ENCODE measurements around the gene EPC1. TPM values are rescaled to one million over a fixed set of nuclear protein-coding genes. Genes with fewer than 3 reads are reported as not detected.
"Not testable (repeated sequence)": the region's sequence is repeated elsewhere in the genome, so short reads cannot be mapped to it uniquely, and the experiment has no call there.

The EPC1 gene
- total RNA-seq, 2 experiments from 2014 or later = 24.4 to 26.1 TPM

DNA sequence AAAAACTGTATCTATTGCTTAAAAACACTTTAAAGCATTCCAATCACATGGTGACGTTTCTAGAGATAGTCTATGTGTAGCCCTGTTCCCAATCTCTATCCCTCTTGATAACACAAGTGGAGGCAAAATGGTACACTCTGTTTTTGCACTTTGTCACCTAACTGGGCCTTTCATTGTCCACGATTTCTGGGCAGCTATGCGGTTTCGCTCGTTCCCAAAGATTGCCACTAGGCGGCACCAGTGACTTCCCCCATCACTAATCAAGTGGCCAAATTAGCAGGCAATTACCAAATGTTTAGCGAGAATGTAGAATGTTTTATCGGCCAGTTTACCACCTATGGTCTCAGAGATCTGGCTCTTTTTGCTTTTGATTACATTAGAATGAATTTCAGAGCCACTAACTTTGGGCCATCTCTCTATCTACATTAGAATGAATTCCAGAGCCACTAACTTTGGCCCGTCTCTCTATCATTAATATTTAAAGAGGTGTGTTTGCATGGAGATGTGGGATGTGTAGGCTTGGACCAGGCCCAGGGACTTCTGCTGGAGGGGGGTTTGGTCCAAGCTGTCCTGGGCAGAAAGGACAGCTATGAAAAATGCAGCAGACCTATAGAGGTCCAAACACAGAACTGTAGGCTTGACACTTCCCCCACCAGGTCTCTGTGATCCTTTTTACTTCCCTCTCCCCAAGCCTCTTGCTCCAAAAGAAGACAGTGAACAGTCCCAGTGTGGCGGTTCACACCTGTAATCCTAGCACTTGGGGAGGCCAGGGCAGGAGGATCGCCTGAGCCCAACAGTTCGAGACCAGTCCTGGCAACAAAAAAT lies 90.1 kb downstream of the EPC1 start:
- POLR2A ChIA-PET = no interaction called here

DNA sequence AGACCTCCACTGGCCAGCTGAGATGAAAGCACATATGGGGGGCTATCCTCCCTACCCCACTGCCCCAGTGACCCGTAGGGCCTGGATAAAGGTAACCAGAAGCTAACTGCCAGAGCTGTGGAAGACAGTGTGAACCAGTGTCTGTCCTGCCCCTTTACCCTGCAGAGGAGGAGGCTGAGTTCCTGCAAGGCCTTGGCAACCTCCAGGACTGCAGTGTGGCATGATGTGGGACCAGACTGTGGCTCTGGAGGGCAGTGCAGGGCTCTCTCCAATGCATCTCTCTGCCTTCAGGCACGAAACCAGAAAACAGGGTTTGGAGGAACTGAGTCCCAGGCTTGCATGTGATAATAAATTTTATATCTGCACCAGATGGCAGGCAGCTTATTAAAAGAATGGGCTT lies 93.1 kb downstream of the EPC1 start:
- POLR2A ChIA-PET = interaction anchor here (0.7 kb wide), 1 partner anchor 43 kb away, joined by 3 read pairs; no protein-coding TSS in a partner anchor
- CTCF ChIA-PET = interaction anchor here (0.6 kb wide), 1 partner anchor 14 kb away, joined by 3 read pairs; no protein-coding TSS in a partner anchor

More for the DNA sequence above, 90.1 kb downstream of the EPC1 start:
- CTCF ChIA-PET = interaction anchor here (0.7 to 3.0 kb wide), 10 partner anchors 9 to 116 kb away, joined by 3 to 12 read pairs (median 4); no protein-coding TSS in a partner anchor

DNA sequence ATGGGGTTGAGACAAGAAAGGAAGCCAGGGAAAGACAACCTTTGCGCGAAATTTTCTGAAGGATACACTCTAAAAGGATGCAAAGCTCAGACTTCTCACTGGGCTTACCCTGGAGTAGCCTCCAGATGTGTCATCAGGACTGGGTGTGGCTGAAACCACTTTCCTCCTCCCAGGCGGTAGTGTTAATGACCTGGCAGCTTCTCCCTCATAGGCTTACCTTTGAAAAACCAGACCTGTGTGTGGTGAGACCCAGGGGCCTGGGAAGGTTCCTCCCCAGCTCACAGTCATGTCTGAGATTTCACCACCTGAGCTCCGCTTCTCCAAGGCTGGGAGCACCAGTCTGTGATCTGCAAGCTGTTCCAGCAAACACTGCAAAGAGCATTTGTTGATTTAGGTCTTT lies 93.7 kb downstream of the EPC1 start:
- ChIA-PET CTCF (no interaction called here), POLR2A (no interaction called here)

DNA sequence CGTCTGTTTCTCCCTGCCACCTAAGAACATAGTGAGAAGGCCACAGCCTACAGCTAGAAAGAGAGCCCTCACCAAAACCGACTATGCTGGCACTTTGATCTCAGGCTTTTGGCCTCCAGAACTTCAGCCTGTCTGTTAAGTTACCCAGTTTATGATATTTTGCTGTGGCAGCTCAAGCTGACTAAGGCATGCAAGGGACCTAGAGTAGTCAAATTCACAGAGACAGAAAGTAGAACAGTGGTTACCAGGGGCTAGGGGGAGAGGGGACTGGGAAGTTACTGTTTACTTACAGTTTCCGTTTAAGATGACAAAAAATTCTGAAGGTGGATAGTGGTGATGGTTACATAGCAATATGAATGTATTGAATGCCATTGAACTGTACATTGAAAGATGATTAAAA lies 96.5 kb downstream of the EPC1 start:
- POLR2A ChIA-PET = interaction anchor here (0.6 to 0.7 kb wide), 2 partner anchors 78 to 195 kb away, joined by 3 read pairs; partner anchors contain the start of gene CCDC7

DNA sequence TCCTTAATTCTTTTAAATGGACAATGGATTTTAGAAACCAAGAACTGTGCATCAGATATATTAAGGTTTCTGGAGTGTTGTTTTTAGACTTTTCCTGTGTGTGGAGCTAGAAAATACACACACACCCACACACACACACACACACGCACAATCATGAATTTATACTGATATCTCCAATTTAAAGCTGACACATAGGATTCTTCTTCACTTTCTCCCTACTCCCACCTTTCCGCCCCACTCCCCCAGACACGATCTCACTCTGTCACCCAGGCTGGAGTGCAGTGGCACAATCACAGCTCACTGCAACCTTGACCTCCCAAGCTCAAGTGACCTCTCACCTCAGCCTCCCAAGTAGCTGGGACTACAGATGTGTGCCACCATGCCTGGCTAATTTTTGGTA lies 100.3 kb downstream of the EPC1 start:
- ChIA-PET POLR2A (interaction anchor here (0.7 kb wide), 1 partner anchor 189 kb away, joined by 3 read pairs; no protein-coding TSS in a partner anchor), CTCF (interaction anchor here (0.7 kb wide), 1 partner anchor 126 kb away, joined by 3 read pairs; no protein-coding TSS in a partner anchor)

More for the DNA sequence above, 96.5 kb downstream of the EPC1 start:
- CTCF ChIA-PET = interaction anchor here (0.7 to 1.3 kb wide), 3 partner anchors 65 to 123 kb away, joined by 3 to 7 read pairs (median 5); no protein-coding TSS in a partner anchor

DNA sequence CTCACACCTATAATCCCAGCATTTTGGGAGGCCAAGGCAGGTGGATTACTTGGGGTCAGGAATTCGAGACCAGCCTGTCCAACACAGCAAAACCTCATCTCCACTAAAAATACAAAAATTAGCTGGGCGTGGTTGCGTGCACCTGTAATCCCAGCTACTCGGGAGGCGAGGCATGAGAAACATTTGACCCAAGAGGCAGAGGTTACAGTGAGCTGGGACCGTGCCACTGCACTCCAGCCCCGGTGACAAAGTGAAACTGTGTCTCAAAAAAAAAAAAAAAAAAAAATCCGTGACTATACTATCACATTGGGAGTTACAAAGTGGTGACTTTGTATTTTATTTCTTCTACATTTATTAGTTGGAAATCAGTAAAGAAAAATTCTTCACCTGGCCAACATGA lies 101.2 kb downstream of the EPC1 start:
- POLR2A ChIA-PET = no interaction called here
- CTCF ChIA-PET = interaction anchor here (0.7 to 2.4 kb wide), 4 partner anchors 10 to 199 kb away, joined by 3 to 9 read pairs (median 4); no protein-coding TSS in a partner anchor

DNA sequence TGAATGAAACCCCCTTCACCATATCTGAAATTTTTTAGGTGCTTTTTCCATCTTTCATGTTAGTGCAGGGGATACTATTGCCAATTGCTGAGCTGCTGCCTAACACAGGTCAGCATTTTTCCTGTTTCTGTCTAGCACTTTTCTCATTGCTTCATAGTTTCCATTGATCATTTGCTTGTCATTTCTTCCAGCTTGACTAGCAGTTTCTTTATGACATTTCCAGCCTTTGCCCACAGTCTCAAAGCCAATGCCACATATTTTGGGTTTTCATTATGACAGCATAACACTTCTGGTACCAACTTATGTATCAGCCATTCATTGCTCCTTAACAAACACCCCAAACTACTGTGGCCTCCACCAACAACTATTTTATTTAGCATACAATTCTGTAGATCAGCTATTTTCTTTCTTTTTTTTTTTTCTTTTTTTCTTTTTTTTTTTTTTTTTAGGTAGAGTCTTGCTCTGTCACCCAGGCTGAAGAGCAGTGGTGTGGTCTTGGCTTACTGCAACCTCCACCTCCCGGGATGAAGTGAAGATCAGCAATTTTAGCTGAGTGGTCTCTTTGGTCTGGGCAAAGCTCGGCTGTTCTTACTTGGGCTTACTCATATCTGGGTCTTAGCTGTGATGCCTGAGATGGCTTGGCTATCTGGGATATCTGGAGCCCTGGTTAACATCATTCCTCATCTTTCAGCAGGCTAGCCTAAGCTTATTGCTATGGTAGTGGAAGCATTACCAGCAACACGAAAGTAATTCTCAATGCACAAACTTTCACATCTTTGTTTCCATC lies 102.3 kb downstream of the EPC1 start:
- CTCF ChIA-PET = interaction anchor here (0.6 to 2.4 kb wide), 5 partner anchors 11 to 1831 kb away, joined by 3 to 9 read pairs (median 4); partner anchors contain the start of gene CCDC7
- POLR2A ChIA-PET = interaction anchor here (0.5 to 0.7 kb wide), 4 partner anchors 17 to 134 kb away, joined by 3 to 8 read pairs (median 4); no protein-coding TSS in a partner anchor

DNA sequence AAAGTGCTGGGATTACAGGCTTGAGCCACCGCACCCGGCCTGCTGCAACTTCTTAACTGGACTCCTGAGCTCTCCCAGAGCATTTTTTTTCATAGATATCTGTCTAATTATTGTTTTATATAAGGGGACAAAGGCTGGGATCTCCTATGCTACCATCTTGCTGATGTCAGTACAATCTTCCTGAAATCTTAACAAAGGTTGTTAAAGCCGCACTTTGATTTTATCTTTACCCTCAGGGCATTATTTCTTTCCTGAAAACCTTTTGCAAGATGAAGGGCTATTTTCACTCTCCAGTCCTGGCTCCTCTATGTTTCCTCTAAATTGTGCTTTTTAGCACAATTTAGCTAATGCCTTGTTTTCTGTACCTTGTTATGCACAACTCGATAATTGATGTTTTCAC lies 102.9 kb downstream of the EPC1 start:
- ChIA-PET CTCF (interaction anchor here (0.6 to 2.4 kb wide), 4 partner anchors 12 to 1830 kb away, joined by 3 to 9 read pairs (median 4); partner anchors contain the start of gene CCDC7), POLR2A (interaction anchor here (0.5 to 0.7 kb wide), 2 partner anchors 93 to 134 kb away, joined by 3 to 4 read pairs; no protein-coding TSS in a partner anchor)

DNA sequence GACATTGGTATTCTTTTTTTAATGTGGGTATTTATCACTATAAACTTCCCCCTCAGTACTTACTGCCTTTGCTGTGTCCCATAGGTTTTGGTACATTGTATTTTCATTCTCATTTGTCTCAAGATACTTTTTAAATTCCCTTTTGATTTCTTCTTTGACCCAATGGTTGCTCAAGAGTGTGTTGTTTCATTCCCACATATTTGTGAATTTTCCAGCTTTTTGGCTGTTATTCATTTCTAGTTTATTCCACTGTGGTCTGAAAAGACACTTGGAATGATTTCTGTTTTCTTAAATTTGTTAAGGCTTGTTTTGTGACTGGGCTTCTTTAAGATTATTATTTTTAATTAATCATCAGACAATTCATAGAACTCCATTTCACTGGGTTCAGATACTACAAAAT lies 105.0 kb downstream of the EPC1 start:
- ChIA-PET CTCF (no interaction called here), POLR2A (no interaction called here)

DNA sequence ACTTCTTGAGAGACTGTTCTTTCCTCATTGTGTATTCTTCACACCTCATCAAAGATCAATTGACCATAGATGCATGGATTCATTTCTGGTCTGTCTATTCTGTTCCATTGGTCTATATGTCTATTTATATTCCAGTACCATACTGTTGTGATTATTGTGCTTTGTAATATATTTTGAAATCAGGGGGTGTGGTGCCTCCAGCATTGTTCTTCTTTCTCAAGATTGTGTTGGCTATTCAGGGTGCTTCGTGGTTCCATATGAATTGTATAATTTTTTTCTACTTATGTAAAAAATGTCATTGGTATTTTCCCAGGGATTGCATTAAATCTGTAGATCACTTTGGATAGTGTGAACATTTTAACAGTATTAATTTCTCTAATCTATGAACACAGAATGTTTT lies 106.5 kb downstream of the EPC1 start:
- ChIA-PET CTCF (no interaction called here), POLR2A (no interaction called here)

DNA sequence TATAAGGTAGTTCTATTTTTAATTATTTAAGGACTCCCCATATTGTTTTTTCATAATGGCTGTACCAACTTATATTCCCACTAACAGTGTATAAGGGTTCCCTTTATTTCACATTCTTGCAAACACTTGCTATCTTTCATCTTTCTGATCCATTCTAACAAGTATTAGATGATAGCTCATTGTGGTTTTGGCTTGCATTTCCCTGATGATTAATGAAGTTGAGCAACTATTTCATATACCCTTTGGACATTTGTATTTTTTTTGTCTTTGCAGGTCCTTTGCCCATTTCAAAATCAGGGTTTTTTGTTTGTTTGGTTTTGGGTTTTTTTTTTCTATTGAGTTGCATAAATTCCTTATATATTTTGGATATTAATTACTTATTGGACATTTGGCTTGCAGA lies 107.2 kb downstream of the EPC1 start:
- ChIA-PET POLR2A (no interaction called here), CTCF (no interaction called here)

DNA sequence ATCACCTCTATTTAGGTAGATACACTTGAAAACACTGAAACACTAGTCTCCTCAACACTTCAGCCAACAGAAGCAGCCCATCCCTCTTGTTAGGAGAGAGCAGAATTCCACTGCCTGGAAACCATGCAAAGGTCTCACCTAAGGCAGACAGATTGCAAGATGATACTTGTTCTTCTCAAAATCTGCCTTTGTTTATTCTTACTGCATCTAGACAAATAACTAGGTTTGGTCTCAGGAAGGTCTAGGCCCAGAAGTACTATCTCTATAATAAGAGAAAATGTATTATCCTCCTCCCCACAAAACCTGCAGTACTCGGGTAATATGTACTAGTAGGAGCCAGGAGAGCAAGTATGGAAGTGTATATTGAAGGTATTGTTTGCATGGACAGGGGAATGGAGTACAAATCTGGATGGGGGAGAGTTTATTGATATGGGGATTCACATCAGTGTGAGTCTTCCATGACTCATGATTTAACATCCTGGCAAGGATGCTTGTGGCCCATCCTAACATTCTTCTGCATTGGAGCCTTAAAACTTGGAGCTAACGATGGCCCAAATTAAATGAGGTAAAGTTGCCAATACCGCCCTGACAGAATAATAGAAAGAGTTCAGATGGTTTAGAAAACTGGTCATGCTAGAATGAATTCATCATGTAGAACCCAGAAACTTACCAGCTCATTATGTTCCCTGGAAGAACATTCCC lies 109.2 kb downstream of the EPC1 start:
- POLR2A ChIA-PET = no interaction called here

DNA sequence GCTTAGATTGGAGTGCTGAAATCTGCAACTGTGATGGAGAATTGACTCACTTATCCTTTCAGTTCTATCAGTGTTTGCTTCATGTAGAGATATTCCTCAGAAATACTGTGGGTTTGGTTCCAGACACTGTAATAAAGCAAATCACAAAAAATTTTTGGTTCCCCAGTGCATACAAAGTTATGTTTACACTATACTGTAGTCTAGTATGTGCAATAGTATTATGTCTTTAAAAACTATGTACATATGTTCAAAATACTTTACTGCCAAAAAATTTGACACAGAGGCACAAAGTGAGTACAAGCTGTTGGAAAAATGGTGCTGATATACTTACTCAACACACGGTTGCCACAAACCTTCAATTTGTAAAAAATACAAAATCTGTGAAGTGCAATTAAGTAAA lies 112.5 kb downstream of the EPC1 start:
- POLR2A ChIA-PET = no interaction called here
- CTCF ChIA-PET = no interaction called here

More for the DNA sequence above, 109.2 kb downstream of the EPC1 start:
- CTCF ChIA-PET = interaction anchor here (0.6 kb wide), 1 partner anchor 123 kb away, joined by 3 read pairs; no protein-coding TSS in a partner anchor

DNA sequence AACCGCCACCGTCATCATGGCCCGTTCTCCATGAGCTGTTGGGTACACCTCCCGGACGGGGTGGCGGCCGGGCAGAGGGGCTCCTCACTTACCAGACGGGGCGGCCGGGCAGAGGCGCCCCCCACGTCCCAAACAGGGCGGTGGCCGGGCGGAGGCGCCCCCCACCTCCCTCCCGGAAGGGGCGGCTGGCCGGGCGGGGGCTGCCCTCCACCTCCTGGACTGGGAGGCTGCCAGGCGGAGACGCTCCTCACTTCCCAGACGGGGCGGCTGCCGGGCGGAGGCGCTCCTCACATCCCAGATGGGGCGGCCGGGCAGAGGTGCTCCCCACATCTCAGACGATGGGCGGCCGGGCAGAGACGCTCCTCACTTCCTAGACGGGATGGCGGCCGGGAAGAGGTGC lies 113.6 kb downstream of the EPC1 start:
- CTCF ChIA-PET, POLR2A ChIA-PET: not testable (repeated sequence)

DNA sequence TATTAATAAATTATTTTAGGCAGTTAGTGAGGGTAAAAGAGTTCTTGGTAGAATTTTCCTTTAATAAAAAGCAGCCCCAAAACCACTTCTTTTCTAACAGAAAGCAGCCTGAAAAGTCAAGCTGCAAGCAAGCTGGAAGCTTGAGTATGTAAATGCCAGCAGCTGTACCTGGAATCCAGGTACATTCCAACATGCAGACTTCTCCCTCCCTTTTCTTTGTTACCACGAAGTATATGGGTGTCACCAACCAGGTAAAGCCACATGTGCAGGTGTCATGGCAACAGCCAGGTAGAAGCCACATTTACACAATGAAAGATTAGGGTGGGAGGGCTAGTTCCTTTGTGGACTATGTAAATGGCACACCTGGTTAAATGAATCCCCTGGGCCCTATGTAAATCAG lies 114.6 kb downstream of the EPC1 start:
- ChIA-PET POLR2A (no interaction called here), CTCF (no interaction called here)

DNA sequence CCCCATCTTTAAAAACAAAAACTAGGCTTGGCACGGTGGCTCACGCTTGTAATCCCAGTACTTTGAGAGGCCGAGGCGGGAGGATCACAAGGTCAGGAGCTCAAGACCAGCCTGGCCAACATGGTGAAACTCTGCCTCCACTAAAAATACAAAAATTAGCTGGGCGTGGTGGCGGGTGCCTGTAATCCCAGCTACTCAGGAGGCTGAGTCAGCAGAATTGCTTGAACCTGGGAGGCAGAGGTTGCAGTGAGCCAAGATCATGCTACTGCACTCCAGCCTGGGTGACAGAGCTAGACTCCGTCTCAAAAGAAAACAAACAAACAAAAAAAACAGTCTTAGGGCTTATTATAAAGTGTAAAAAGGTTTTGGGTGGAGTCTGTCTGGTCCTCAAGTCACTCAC lies 117.2 kb downstream of the EPC1 start:
- CTCF ChIA-PET = not testable (repeated sequence)

DNA sequence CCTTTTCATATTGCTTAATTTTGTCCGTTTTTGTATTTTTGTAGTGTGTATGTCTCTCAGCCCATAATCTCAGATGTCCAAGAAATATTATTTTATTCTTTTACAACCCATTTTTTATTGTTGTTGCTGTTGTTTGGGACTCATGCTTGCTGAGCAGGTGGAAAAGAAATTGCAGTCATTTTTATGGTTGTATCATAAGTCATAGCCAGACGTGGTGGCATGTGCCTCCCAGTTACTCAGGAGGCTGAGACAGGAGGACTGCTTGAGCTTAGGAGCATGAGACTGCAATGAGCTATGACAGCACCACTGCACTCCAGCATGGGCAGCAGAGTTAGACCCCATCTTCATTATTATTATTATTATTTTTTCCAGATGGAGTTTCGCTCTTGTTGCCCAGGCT lies 117.8 kb downstream of the EPC1 start:
- ChIA-PET POLR2A (interaction anchor here (0.5 kb wide), 1 partner anchor 76 kb away, joined by 4 read pairs; no protein-coding TSS in a partner anchor), CTCF (no interaction called here)

More for the DNA sequence above, 117.2 kb downstream of the EPC1 start:
- POLR2A ChIA-PET = not testable (repeated sequence)

DNA sequence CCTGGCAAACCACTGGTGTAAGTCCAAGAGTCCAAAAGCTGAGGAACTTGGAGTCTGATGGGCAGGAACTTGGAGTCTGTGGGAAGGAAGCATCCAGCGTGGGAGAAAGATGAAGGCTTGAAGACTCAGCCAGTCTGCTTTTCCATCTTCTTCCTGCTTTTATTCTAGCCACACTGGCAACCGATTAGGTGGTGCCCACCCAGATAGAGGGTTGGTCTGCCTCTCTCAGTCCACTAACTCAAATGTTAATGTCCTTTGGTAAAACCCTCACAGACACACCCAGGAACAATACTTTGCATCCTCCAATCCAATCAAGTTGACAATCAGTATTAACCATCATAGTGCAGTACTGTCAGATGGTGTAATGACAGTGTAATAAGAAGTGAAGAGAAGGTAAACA lies 119.2 kb downstream of the EPC1 start:
- POLR2A ChIA-PET = no interaction called here

DNA sequence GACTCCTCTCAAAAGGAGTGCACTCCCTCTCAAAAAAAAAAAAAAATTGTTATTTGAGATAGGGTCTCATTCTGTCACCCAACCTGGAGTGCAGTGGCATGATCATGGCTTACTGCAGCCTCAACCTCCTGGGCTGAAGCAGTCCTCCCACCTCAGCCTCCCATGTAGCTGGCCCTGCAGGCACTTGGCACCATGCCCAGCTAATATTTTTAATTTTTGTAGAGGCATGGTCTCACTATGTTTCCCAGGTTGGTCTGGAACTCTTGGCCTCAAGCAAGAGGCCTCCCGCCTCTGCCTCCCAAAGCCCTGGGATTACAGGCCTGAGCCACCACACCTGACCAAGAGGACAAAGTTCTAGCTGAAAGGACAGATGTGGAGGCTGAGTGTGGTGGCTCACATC lies 120.3 kb downstream of the EPC1 start:
- CTCF ChIA-PET = no interaction called here
- POLR2A ChIA-PET = no interaction called here

More for the DNA sequence above, 119.2 kb downstream of the EPC1 start:
- CTCF ChIA-PET = interaction anchor here (0.5 kb wide), 1 partner anchor 24 kb away, joined by 3 read pairs; no protein-coding TSS in a partner anchor
